Neural progenitor cell (in vitro differentiated cells): Measurements from ENCODE around the gene TCF7L2. TPM values are rescaled to one million over a fixed set of nuclear protein-coding genes. Genes with fewer than 3 reads are reported as not detected.

Source experiments
- DNase-seq: peaks from one replicate; pipeline ENCODE4 v3.0.0-alpha.2; 2016; ENCODE audit warnings: low spot score
- H2AFZ ChIP-seq: fragments of 200-600 bp; sonication (generic); replicated peaks from 2 replicates; pipeline ENCODE4 v1.6.1; 2016; ENCODE audit warnings: antibody characterized with exemption
- H3F3A ChIP-seq: fragments of 200-600 bp; sonication (generic); 2 replicates; pipeline ENCODE4 v1.6.1; 2016; ENCODE audit warnings: antibody characterized with exemption, low read depth
- H3K27ac ChIP-seq: fragments of 200-600 bp; sonication (generic); 2 replicates; pipeline ENCODE4 v1.5.1; 2016; ENCODE audit warnings: mild to moderate bottlenecking
- H3K27me3 ChIP-seq: fragments of 200-600 bp; sonication (generic); 2 replicates; pipeline ENCODE4 v1.6.1; 2016; ENCODE audit warnings: mild to moderate bottlenecking, moderate library complexity
- H3K36me3 ChIP-seq: fragments of 200-600 bp; sonication (generic); 2 replicates; pipeline ENCODE4 v1.5.1; 2016
- H3K4me1 ChIP-seq: fragments of 200-600 bp; sonication (generic); 2 replicates; pipeline ENCODE4 v1.6.1; 2016; ENCODE audit warnings: mixed run types
- H3K4me2 ChIP-seq: fragments of 200-600 bp; sonication (generic); 2 replicates; pipeline ENCODE4 v1.6.1; 2016
- H3K4me3 ChIP-seq: fragments of 200-600 bp; sonication (generic); 2 replicates; pipeline ENCODE4 v1.5.1; 2016
- H3K79me2 ChIP-seq: fragments of 200-600 bp; sonication (generic); 2 replicates; pipeline ENCODE4 v1.6.1; 2016; ENCODE audit warnings: low read depth
- H3K9ac ChIP-seq: fragments of 200-600 bp; sonication (generic); 2 replicates; pipeline ENCODE4 v1.6.1; 2016
- H3K9me3 ChIP-seq: fragments of 200-600 bp; sonication (generic); 2 replicates; pipeline ENCODE4 v1.5.1; 2016; ENCODE audit warnings: low read depth
- H4K20me1 ChIP-seq: fragments of 200-600 bp; sonication (generic); 2 replicates; pipeline ENCODE4 v1.6.1; 2016; ENCODE audit warnings: low read depth
- H3K27ac Mint-ChIP-seq: 3 replicates; pipeline ENCODE4 v1.8.0; 2021; ENCODE audit warnings: mixed read lengths
- H3K27me3 Mint-ChIP-seq: 2 replicates; pipeline ENCODE4 v1.8.0; 2022; ENCODE audit warnings: low read depth, mild to moderate bottlenecking, inconsistent platforms, moderate library complexity, mixed read lengths; ENCODE audit not compliant: insufficient read depth
- H3K36me3 Mint-ChIP-seq: 3 replicates; pipeline ENCODE4 v1.8.0; 2021; ENCODE audit warnings: mixed read lengths
- H3K4me1 Mint-ChIP-seq: 3 replicates; pipeline ENCODE4 v1.8.0; 2021; ENCODE audit warnings: mixed read lengths
- H3K4me3 Mint-ChIP-seq: 3 replicates; pipeline ENCODE4 v1.8.0; 2021; ENCODE audit warnings: mild to moderate bottlenecking, moderate library complexity, mixed read lengths
- H3K9me3 Mint-ChIP-seq: 3 replicates; pipeline ENCODE4 v1.8.0; 2020; ENCODE audit warnings: mixed read lengths
- CTCF ChIP-seq: fragments of 200-600 bp; sonication (generic); IDR thresholded peaks from 2 replicates; pipeline ENCODE4 v1.5.1; 2017; ENCODE audit warnings: antibody characterized with exemption, mild to moderate bottlenecking
- EZH2 ChIP-seq: fragments of 200-600 bp; sonication (generic); IDR thresholded peaks from 2 replicates; pipeline ENCODE4 v1.6.1; 2017; ENCODE audit warnings: antibody characterized with exemption, mild to moderate bottlenecking, moderate library complexity
- EZH2phosphoT487 ChIP-seq: fragments of 200-600 bp; sonication (generic); IDR thresholded peaks from 2 replicates; pipeline ENCODE4 v1.6.1; 2017; ENCODE audit warnings: antibody characterized with exemption
- total RNA-seq: library from RNA; depleted of rRNA; stranded (reverse); fragments of >200 nt; gene quantifications from 2 replicates; pipeline ENCODE4 v1.2.3, GENCODE V29; 2015; ENCODE audit warnings: low replicate concordance

TCF7L2 gene
- total RNA-seq, 1 donor from 2014 or later: 12.3 TPM

- H4K20me1 ChIP-seq: no peaks in the 10 kb centered on the region
- Mint-ChIP-seq H3K36me3 (peaks cover 2% of the 10 kb centered on the region), H3K4me3 (no peak overlapping the region), H3K27me3 (peaks cover 3% of the 10 kb centered on the region), H3K27ac (no peak overlapping the region), H3K4me1 (no peaks in the 10 kb centered on the region), H3K9me3 (no peaks in the 10 kb centered on the region)
- H3F3A ChIP-seq: no peaks in the 10 kb centered on the region
- H3K4me2 ChIP-seq: no peak overlapping the region
- no peak overlapping the region for H3K4me3 ChIP-seq
- H3K9me3 ChIP-seq: no peaks in the 10 kb centered on the region
- no peak overlapping the region for H3K9ac ChIP-seq
- no peak for TF ChIP-seq EZH2
- TF ChIP-seq CTCF: no peak
- no peak for TF ChIP-seq EZH2phosphoT487
- H2AFZ ChIP-seq: no peak overlapping the region
- H3K79me2 ChIP-seq: no peaks in the 10 kb centered on the region
- H3K36me3 ChIP-seq: no peaks in the 10 kb centered on the region
- H3K27ac ChIP-seq: no peak overlapping the region
- H3K4me1 ChIP-seq: peaks cover 10% of the 10 kb centered on the region
- no peak for DNase-seq
- peaks cover 46% of the 10 kb centered on the region for H3K27me3 ChIP-seq
Observed at GRCh38 chr10:112915590-112916572, 34.2 kb upstream of the TCF7L2 start.

GRCh38 chr10:112917681-112918080 lies 32.4 kb upstream of the TCF7L2 start:
- DNase-seq: no peak
- H3K4me1 Mint-ChIP-seq: no peaks in the 10 kb centered on the region
- no peak overlapping the region for H3K9ac ChIP-seq
- H3K4me3 ChIP-seq: no peak overlapping the region
- H3K36me3 Mint-ChIP-seq: peaks cover 2% of the 10 kb centered on the region
- no peak overlapping the region for H3K4me2 ChIP-seq
- no peaks in the 10 kb centered on the region for H3F3A ChIP-seq
- no peak overlapping the region for H3K27ac Mint-ChIP-seq
- peaks cover 46% of the 10 kb centered on the region for H3K27me3 ChIP-seq
- H2AFZ ChIP-seq: no peak overlapping the region
- no peaks in the 10 kb centered on the region for H3K79me2 ChIP-seq
- H3K36me3 ChIP-seq: no peaks in the 10 kb centered on the region
- TF ChIP-seq EZH2phosphoT487 (no peak), EZH2 (no peak), CTCF (no peak)
- no peaks in the 10 kb centered on the region for H3K9me3 ChIP-seq
- H3K9me3 Mint-ChIP-seq: no peaks in the 10 kb centered on the region
- H3K4me3 Mint-ChIP-seq: no peak overlapping the region
- H3K27ac ChIP-seq: no peak overlapping the region
- peaks cover 10% of the 10 kb centered on the region for H3K4me1 ChIP-seq
- no peaks in the 10 kb centered on the region for H4K20me1 ChIP-seq
- H3K27me3 Mint-ChIP-seq: peaks cover 5% of the 10 kb centered on the region

GRCh38 chr10:112918771-112919170 lies 31.3 kb upstream of the TCF7L2 start:
- no peak overlapping the region for H3K4me3 Mint-ChIP-seq
- TF ChIP-seq CTCF (no peak), EZH2 (no peak), EZH2phosphoT487 (no peak)
- peaks cover 44% of the 10 kb centered on the region for H3K27me3 ChIP-seq

More at GRCh38 chr10:112918771-112919170, 31.3 kb upstream of the TCF7L2 start:
- H2AFZ ChIP-seq: no peak overlapping the region
- Mint-ChIP-seq H3K27ac (no peak overlapping the region), H3K36me3 (peaks cover 2% of the 10 kb centered on the region), H3K9me3 (no peaks in the 10 kb centered on the region), H3K27me3 (peaks cover 5% of the 10 kb centered on the region), H3K4me1 (no peaks in the 10 kb centered on the region)
- H3K27ac ChIP-seq: no peak overlapping the region
- H3K4me2 ChIP-seq: no peak overlapping the region
- no peaks in the 10 kb centered on the region for H3K36me3 ChIP-seq
- no peak for DNase-seq
- no peak overlapping the region for H3K9ac ChIP-seq
- H3K9me3 ChIP-seq: no peaks in the 10 kb centered on the region
- H3K79me2 ChIP-seq: no peaks in the 10 kb centered on the region
- peaks cover 10% of the 10 kb centered on the region for H3K4me1 ChIP-seq
- H3F3A ChIP-seq: no peaks in the 10 kb centered on the region
- no peaks in the 10 kb centered on the region for H4K20me1 ChIP-seq
- no peak overlapping the region for H3K4me3 ChIP-seq
